Motor neuron (in vitro differentiated cells): Measurements from ENCODE around the gene SH3TC2. TPM values are rescaled to one million over a fixed set of nuclear protein-coding genes. Genes with fewer than 3 reads are reported as not detected.
"Not testable (repeated sequence)": the region's sequence is repeated elsewhere in the genome, so short reads cannot be mapped to it uniquely, and the experiment has no call there.

Source experiments
- ATAC-seq, 8 experiments: fragments of 200-7000 bp; cut with Tn5 transposase; replicated peaks in 6 of 8; 2 replicates each; pipeline ENCODE4 v1.8.0; 2021; ENCODE audit warnings: mild to moderate bottlenecking in 8 of 8, moderate library complexity in 8 of 8
- H3K27ac ChIP-seq, 2 donors: fragments of 250-450 bp; sonication (Bioruptor Pico); 2 replicates each; pipeline ENCODE4 v1.9.0; 2021; ENCODE audit warnings: antibody characterized with exemption in 2 of 2, mild to moderate bottlenecking in 2 of 2, moderate library complexity in 1 of 2
- H3K4me1 ChIP-seq, 2 donors: fragments of 250-450 bp; sonication (Bioruptor Pico); replicated peaks in 1 of 2; 2 replicates each; pipeline ENCODE4 v1.6.1; 2021; ENCODE audit warnings: antibody characterized with exemption in 2 of 2, mild to moderate bottlenecking in 2 of 2, moderate library complexity in 1 of 2
- H3K4me3 ChIP-seq, 5 donors: fragments of 250-450 bp; sonication (Bioruptor Pico); 2 replicates each; pipeline ENCODE4 v1.9.0; 2021; ENCODE audit warnings: antibody characterized with exemption in 5 of 5, mild to moderate bottlenecking in 5 of 5, moderate library complexity in 4 of 5
- WGBS, 10 experiments: fragments of 450-650 bp; shearing (Covaris generic); methylation state at CpG; one replicate each; pipeline ENCODE4 v1.0.0; 2022; 5-methylcytosine and 5-hydroxymethylcytosine counted together
- in situ Hi-C, 9 experiments: fragments of 400-800 bp; cut with MboI; loops; one replicate each; pipeline ENCODE4 v1.15.0; 2021; ENCODE audit warnings: low sequenced_read_pairs in 9 of 9, low pct_unique_long_range_greater_than_20kb in 2 of 9; ENCODE audit not compliant: unreplicated experiment in 9 of 9
- total RNA-seq, 8 experiments: library from RNA; unstranded; fragments of 300-600 nt; gene quantifications; 2 replicates each; pipeline versions ENCODE4 v1.2.3 to v1.2.4, GENCODE V29; 2022

SH3TC2 gene
- total RNA-seq: 10 to 100 TPM in 1 of 8 experiments, 1 to 10 TPM in 2, under 1 TPM in 5; 0.11 to 51.6 (median 0.93) TPM

- H3K27ac ChIP-seq: no peak within 1 kb of the TSS
- no peak within 1 kb of the TSS for H3K4me3 ChIP-seq
Measured at GRCh38 chr5:149063017-149063687, at the start of gene SH3TC2. TSS of gene SH3TC2 (minus strand) at chr5:149063062. CDS start at chr5:149063022, 40 bp downstream.

GRCh38 chr5:149110406-149110805, 47.5 kb upstream of the SH3TC2 start:
- no peaks in the 10 kb centered on the region for H3K4me1 ChIP-seq
- H3K27ac ChIP-seq: no peak overlapping the region
- WGBS, 10 experiments: 57 to 100% (median 80%) methylated on average over 1 to 4 of the region's 4 CpGs; no CpG with 5 or more reads in 1 of the 10 experiments
- ATAC-seq: no peak
- in situ Hi-C loops: loop anchor here in 5 of 9 experiments (10.0 to 25.0 kb wide), 5 partner anchors 56 to 673 kb away; no protein-coding TSS in a partner anchor
- no peak overlapping the region for H3K4me3 ChIP-seq

More at GRCh38 chr5:149063017-149063687, at the start of gene SH3TC2:
- H3K4me1 ChIP-seq: peaks cover 0 to 5% of the 10 kb centered on the region in 2 donors
- in situ Hi-C loops: no loop called here
- ATAC-seq: peak; percentile 87 to 98 (median 96)
- 40 to 71% (median 57%) methylated on average over 1 to 2 of the region's 9 CpGs; no CpG with 5 or more reads in 7 of the 10 experiments for WGBS, 10 experiments

DNA sequence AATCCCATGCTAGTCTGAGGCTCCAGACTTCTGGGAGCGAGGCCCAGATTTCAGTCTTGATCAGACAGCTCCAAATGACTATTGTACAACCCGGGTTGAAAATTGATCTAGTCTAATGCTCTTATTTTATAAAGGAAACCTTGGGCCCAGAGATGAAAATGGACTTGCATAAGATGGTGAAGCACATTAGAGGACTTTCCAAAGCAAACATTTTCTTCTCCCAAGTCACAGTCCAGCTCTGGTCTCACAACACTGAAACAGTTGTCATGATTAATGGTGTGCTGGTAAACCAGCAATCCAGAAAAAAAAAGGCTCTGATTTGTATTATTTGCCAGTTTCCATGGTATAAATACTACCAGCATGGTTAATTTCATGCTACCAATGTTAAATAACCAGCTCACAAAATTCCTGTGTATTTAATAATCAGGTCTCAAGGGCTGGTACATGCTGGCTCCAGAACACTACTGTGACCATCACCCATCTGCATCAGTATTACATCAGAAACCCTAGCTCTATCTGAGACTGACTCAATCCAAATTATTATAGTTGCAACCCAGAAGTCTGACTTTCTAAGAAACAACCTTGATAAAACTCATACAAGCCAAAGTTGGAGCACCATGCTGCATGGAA, 45.9 kb upstream of the SH3TC2 start:
- no peak for ATAC-seq
- in situ Hi-C loops: loop anchor here in 3 of 9 experiments (25.0 kb wide), 3 partner anchors 296 to 671 kb away; no protein-coding TSS in a partner anchor
- no peak overlapping the region for H3K27ac ChIP-seq
- no peak overlapping the region for H3K4me3 ChIP-seq
- WGBS, 10 experiments: 60 to 100% (median 80%) methylated on average over 1 to 2 of the region's 2 CpGs; no CpG with 5 or more reads in 5 of the 10 experiments
- H3K4me1 ChIP-seq: no peaks in the 10 kb centered on the region

DNA sequence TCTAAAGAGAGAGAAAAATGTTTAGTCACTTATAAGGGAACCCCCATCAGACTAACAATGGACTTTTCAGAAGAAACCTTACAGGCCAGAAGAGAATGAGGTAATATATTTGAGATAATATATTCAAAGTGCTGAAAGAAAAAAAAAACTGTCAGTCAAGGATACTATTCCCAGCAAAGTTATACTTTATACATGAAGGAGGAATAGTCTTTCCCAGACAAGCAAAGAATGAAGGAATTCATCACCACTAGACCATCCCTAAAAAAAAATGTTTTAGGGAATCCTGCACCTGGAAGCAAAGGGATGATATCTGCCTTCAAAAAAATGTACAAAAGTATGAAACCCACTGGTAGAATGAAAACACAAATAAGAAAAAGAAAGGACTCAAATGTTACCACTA, 37.5 kb upstream of the SH3TC2 start:
- Histone ChIP-seq H3K27ac (no peak overlapping the region), H3K4me1 (no peaks in the 10 kb centered on the region), H3K4me3 (no peak overlapping the region)
- in situ Hi-C loops: loop anchor here in 3 of 9 experiments (25.0 kb wide), 3 partner anchors 288 to 663 kb away; no protein-coding TSS in a partner anchor
- ATAC-seq: no peak

DNA sequence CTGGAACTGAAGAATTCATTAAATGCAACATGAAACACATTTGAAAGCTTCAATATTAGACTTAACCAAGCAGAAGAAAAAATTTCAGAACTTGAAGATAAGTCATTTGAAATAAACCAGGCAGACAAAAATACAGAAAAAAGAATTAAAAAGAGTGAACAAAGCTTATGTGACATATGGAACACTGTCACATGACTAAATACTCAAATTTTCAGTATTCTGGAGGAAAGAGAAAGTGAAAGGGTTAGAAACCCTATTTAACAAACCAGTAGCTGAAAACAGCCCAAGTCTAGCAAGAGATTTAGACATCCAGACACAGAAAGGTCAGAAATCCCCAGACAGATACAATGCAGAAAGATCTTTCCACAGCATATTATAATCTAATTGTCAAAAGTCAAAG, 37.1 kb upstream of the SH3TC2 start:
- Histone ChIP-seq H3K4me3 (no peak overlapping the region), H3K4me1 (no peaks in the 10 kb centered on the region), H3K27ac (no peak overlapping the region)
- in situ Hi-C loops: loop anchor here in 3 of 9 experiments (25.0 kb wide), 3 partner anchors 288 to 663 kb away; no protein-coding TSS in a partner anchor
- no peak for ATAC-seq

DNA sequence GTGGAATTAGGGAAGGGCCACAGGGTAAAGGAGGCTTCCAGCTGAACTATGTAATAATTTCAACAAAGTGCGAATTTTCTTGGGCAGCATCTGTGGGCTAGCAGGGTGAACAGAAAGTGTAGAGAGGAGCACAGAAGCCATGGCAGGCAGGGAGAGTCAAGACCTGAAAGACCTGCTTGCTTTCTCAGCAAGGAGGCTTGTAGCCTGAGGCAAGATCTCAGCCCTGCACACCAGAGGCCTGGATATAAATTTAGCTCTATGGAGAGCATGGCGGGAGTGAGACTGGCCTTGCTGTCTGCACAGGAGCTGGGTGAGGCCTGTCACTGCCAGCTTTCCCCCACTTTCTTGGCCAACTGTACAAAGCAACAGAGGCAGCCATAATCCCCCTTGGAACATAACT, 32.1 kb upstream of the SH3TC2 start:
- H3K4me1 ChIP-seq: no peaks in the 10 kb centered on the region
- ATAC-seq: no peak
- no peak overlapping the region for H3K4me3 ChIP-seq
- 20 to 100% (median 69%) methylated on average over 1 to 2 of the region's 2 CpGs; no CpG with 5 or more reads in 4 of the 10 experiments for WGBS, 10 experiments
- no peak overlapping the region for H3K27ac ChIP-seq
- in situ Hi-C loops: no loop called here

DNA sequence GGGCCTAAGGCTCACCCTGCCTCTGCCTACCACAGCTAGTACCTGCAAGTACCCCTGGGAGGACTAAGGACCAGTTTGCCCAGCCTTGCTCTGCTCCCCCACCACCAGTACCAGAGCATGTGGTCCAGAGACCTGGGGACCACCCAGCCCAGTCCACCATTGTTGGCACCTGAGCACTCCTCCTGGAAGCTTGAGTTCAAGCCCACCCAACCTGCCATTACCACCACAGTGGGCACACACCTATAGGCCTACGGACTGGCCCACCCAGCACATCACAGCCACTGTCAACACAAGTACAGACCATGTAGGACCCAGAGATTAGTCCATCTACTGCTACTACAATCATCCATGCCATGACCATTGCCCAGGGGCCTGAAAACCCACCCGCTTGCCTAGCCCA, 30.8 kb upstream of the SH3TC2 start:
- Histone ChIP-seq H3K4me3 (no peak overlapping the region), H3K4me1 (no peaks in the 10 kb centered on the region), H3K27ac (no peak overlapping the region)
- 0 to 88% methylated on average over 1 of the region's 2 CpGs; no CpG with 5 or more reads in 8 of the 10 experiments for WGBS, 10 experiments
- ATAC-seq: no peak
- in situ Hi-C loops: no loop called here

GRCh38 chr5:149089796-149090195, 26.9 kb upstream of the SH3TC2 start:
- H3K4me1 ChIP-seq: no peaks in the 10 kb centered on the region
- H3K4me3 ChIP-seq: no peak overlapping the region
- in situ Hi-C loops: no loop called here
- 0 to 67% (median 40%) methylated on average over 1 to 2 of the region's 2 CpGs; no CpG with 5 or more reads in 1 of the 10 experiments for WGBS, 10 experiments
- H3K27ac ChIP-seq: no peak overlapping the region
- ATAC-seq: no peak

- WGBS, 10 experiments: 78 to 95% (median 90%) methylated on average over 2 to 3 of the region's 3 CpGs; no CpG with 5 or more reads in 6 of the 10 experiments
- in situ Hi-C loops: no loop called here
- Histone ChIP-seq H3K4me3 (no peak overlapping the region), H3K4me1 (no peaks in the 10 kb centered on the region), H3K27ac (no peak overlapping the region)
- no peak for ATAC-seq
Measured at GRCh38 chr5:149088686-149089085, 25.8 kb upstream of the SH3TC2 start.

GRCh38 chr5:149083846-149084245, 21.0 kb upstream of the SH3TC2 start:
- Histone ChIP-seq H3K4me1 (no peaks in the 10 kb centered on the region), H3K4me3 (no peak overlapping the region), H3K27ac (no peak overlapping the region)
- 0 to 100% (median 76%) methylated on average over 1 to 4 of the region's 5 CpGs; no CpG with 5 or more reads in 4 of the 10 experiments for WGBS, 10 experiments
- ATAC-seq: no peak
- in situ Hi-C loops: no loop called here

DNA sequence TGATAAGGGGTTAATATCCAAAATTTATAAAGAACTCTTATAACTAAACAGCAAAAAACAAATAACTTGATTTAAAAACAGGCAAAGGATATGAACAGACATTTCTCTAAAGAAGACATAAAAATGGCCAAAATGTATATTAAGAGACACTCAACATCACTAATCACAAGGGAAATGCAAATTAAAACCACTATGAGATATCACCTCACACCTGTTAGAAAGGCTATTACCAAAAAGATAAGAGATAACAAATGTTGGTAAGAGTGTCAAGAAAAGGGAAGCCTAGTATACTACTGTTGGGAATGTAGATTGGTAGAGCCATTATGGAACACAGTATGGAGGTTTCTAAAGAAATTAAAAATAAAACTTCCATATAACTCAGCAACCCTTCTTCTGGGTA, 19.4 kb upstream of the SH3TC2 start:
- in situ Hi-C loops: no loop called here
- Histone ChIP-seq H3K27ac (no peak overlapping the region), H3K4me1 (no peaks in the 10 kb centered on the region), H3K4me3 (no peak overlapping the region)
- ATAC-seq: no peak

- in situ Hi-C loops: no loop called here
- ATAC-seq: no peak
- H3K27ac ChIP-seq: no peak overlapping the region
- H3K4me3 ChIP-seq: no peak overlapping the region
- no peaks in the 10 kb centered on the region for H3K4me1 ChIP-seq
- 75 to 100% (median 92%) methylated on average over 1 to 4 of the region's 4 CpGs for WGBS, 10 experiments
Measured at GRCh38 chr5:149080294-149080693, 17.4 kb upstream of the SH3TC2 start.

DNA sequence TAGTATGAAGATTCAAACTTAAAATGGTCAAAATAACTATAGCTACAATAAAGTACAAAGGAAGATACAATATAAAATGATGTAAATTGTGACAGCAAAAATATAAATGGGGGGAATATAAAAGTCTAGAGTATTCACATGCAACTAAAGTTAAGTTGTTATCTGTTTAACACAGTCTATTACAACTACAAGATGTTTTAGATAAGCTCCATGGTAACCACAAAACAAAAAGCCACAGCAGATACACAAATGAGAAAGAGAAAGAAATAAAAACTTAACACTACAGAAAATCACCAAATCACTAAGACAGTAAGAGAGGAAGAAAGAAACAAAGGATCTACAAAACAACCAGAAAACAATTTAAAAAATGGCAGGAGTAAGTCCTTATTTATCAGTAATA, 17.0 kb upstream of the SH3TC2 start:
- no peak overlapping the region for H3K27ac ChIP-seq
- in situ Hi-C loops: no loop called here
- H3K4me3 ChIP-seq: no peak overlapping the region
- no peaks in the 10 kb centered on the region for H3K4me1 ChIP-seq
- no peak for ATAC-seq

DNA sequence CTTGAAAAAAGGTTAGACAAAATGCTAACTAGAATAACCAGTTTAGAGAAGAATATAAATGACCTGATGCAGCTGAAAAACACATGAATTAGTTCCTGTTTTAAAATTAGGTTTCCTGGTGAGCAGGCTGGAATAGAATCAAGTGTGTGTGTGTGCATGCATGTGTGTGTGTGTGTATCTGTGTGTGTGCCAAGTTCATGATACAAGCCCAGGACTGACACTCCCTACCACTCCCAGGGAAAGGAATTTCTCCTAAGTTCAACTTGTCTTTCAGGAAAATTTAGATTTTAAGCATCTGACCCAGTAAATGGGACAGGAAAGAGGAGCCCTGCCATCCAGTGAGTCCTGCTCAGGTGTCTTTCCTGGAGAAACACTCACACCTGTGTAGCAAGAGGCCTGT, 11.2 kb upstream of the SH3TC2 start:
- peak in 1 of 8 experiments; percentile 56 for ATAC-seq
- H3K4me1 ChIP-seq, in situ Hi-C loops, H3K27ac ChIP-seq, H3K4me3 ChIP-seq: not testable (repeated sequence)
